ENCODE data around the gene COL4A5.
"Not testable (repeated sequence)": the region's sequence is repeated elsewhere in the genome, so short reads cannot be mapped to it uniquely, and the experiment has no call there.

Gene COL4A5

GRCh38 chrX:108481528-108481927 lies 41.9 kb downstream of the COL4A5 start:
- H4K8ac ChIP-seq (ENCODE audit: low read depth, low read length); H2BK120ac ChIP-seq (ENCODE audit: low read depth, low read length); H3K18ac ChIP-seq (ENCODE audit: low read length); H3K9ac ChIP-seq (ENCODE audit: low read depth, low read length, poor library complexity); H3K4me3 ChIP-seq (ENCODE audit: low read length in 2 of 2); H2AFZ ChIP-seq (ENCODE audit: low read length); H3K36me3 ChIP-seq (replicated peaks in 1 of 2; ENCODE audit: control insufficient read depth in 2 of 2, insufficient read depth in 2 of 2, low read length in 2 of 2); DNase-seq (ENCODE audit: low spot score); H3K14ac ChIP-seq (ENCODE audit: low read length); H3K27ac ChIP-seq (replicated peaks; ENCODE audit: low read length); H2BK5ac ChIP-seq (ENCODE audit: low read length); H3K27me3 ChIP-seq (ENCODE audit: control insufficient read depth in 3 of 3, insufficient read depth in 3 of 3, low read depth in 1 of 3, low read length in 3 of 3); H3K23ac ChIP-seq (ENCODE audit: low read depth, low read length, poor library complexity); H3K79me1 ChIP-seq (ENCODE audit: low read depth, low read length); H2AK5ac ChIP-seq (ENCODE audit: low read depth, low read length); H3K4me1 ChIP-seq (ENCODE audit: control insufficient read depth in 2 of 2, insufficient read depth in 1 of 2, low read depth in 1 of 2, low read length in 2 of 2); H2BK15ac ChIP-seq (ENCODE audit: low read length); H3K4ac ChIP-seq (ENCODE audit: low read length); H2BK12ac ChIP-seq (ENCODE audit: low read length); H4K91ac ChIP-seq (ENCODE audit: low read depth, low read length, poor library complexity); H3K4me2 ChIP-seq (ENCODE audit: insufficient read depth, low read length, poor library complexity, severe bottlenecking): not testable (repeated sequence)
- no CpG with 5 or more reads among the region's 6 CpGs for WGBS, 2 donors (ENCODE audit: extremely low coverage in 2 of 2, insufficient read length in 2 of 2, insufficient replicate concordance in 1 of 2)
- H3K9me3 ChIP-seq (replicated peaks in 1 of 2; ENCODE audit: control insufficient read depth in 2 of 2, insufficient read depth in 1 of 2, low read depth in 1 of 2, low read length in 2 of 2): peaks cover 0 to 20% of the 10 kb centered on the region in 2 donors

DNA sequence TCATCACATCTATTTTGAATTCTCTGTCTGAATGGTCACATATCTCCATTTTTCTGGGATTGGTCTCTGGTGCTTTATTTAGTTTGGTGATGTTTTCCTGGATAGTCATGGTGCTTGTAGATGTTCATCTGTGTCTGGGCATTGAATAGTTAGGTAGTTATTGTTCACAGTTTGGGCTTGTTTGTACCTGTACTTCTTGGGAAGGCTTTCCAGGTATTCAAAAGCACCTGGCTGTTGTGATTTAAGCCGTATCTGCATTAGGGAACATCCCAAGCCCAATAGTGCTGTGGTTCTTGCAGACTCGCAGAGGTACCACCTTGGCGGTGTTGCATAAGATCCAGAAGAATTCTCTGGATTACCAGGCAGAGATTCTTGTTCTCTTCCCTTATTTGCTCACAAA lies 44.6 kb downstream of the COL4A5 start:
- no peaks in the 10 kb centered on the region for H3K4me1 ChIP-seq (ENCODE audit: control insufficient read depth in 2 of 2, insufficient read depth in 1 of 2, low read depth in 1 of 2, low read length in 2 of 2)
- peaks cover 0 to 20% of the 10 kb centered on the region in 2 donors for H3K9me3 ChIP-seq (replicated peaks in 1 of 2; ENCODE audit: control insufficient read depth in 2 of 2, insufficient read depth in 1 of 2, low read depth in 1 of 2, low read length in 2 of 2)
- no peak overlapping the region for H3K14ac ChIP-seq (ENCODE audit: low read length)
- H3K4me3 ChIP-seq (ENCODE audit: low read length in 2 of 2): no peak overlapping the region
- no CpG with 5 or more reads among the region's 3 CpGs for WGBS, 2 donors (ENCODE audit: extremely low coverage in 2 of 2, insufficient read length in 2 of 2, insufficient replicate concordance in 1 of 2)
- H2AK5ac ChIP-seq (ENCODE audit: low read depth, low read length): no peak overlapping the region
- no peak overlapping the region for H2BK120ac ChIP-seq (ENCODE audit: low read depth, low read length)
- H2BK15ac ChIP-seq (ENCODE audit: low read length): no peak overlapping the region
- H3K4me2 ChIP-seq (ENCODE audit: insufficient read depth, low read length, poor library complexity, severe bottlenecking): no peak overlapping the region
- H3K27ac ChIP-seq (replicated peaks; ENCODE audit: low read length): no peak overlapping the region
- H3K9ac ChIP-seq (ENCODE audit: low read depth, low read length, poor library complexity): no peak overlapping the region
- peaks cover 0 to 4% of the 10 kb centered on the region in 2 donors for H3K36me3 ChIP-seq (replicated peaks in 1 of 2; ENCODE audit: control insufficient read depth in 2 of 2, insufficient read depth in 2 of 2, low read length in 2 of 2)
- DNase-seq (ENCODE audit: low spot score): no peak
- no peak overlapping the region for H2BK5ac ChIP-seq (ENCODE audit: low read length)
- H2AFZ ChIP-seq (ENCODE audit: low read length): no peak overlapping the region
- H3K4ac ChIP-seq (ENCODE audit: low read length): no peak overlapping the region
- no peaks in the 10 kb centered on the region for H3K79me1 ChIP-seq (ENCODE audit: low read depth, low read length)
- no peaks in the 10 kb centered on the region for H3K27me3 ChIP-seq (ENCODE audit: control insufficient read depth in 3 of 3, insufficient read depth in 3 of 3, low read depth in 1 of 3, low read length in 3 of 3)
- H2BK12ac ChIP-seq (ENCODE audit: low read length): no peak overlapping the region
- H3K18ac ChIP-seq (ENCODE audit: low read length): no peak overlapping the region
- no peak overlapping the region for H3K23ac ChIP-seq (ENCODE audit: low read depth, low read length, poor library complexity)
- no peak overlapping the region for H4K91ac ChIP-seq (ENCODE audit: low read depth, low read length, poor library complexity)
- no peak overlapping the region for H4K8ac ChIP-seq (ENCODE audit: low read depth, low read length)

- Histone ChIP-seq H2BK120ac (ENCODE audit: low read depth, low read length) (no peak overlapping the region), H3K23ac (ENCODE audit: low read depth, low read length, poor library complexity) (no peak overlapping the region), H2AK5ac (ENCODE audit: low read depth, low read length) (no peak overlapping the region), H2BK12ac (ENCODE audit: low read length) (no peak overlapping the region), H3K79me1 (ENCODE audit: low read depth, low read length) (no peaks in the 10 kb centered on the region), H4K8ac (ENCODE audit: low read depth, low read length) (no peak overlapping the region), H3K4ac (ENCODE audit: low read length) (no peak overlapping the region), H3K14ac (ENCODE audit: low read length) (no peak overlapping the region), H2AFZ (ENCODE audit: low read length) (no peak overlapping the region), H3K27me3 (ENCODE audit: control insufficient read depth in 3 of 3, insufficient read depth in 3 of 3, low read depth in 1 of 3, low read length in 3 of 3) (no peaks in the 10 kb centered on the region), H3K9ac (ENCODE audit: low read depth, low read length, poor library complexity) (no peak overlapping the region), H3K18ac (ENCODE audit: low read length) (no peak overlapping the region), H3K4me3 (ENCODE audit: low read length in 2 of 2) (no peak overlapping the region), H3K9me3 (replicated peaks in 1 of 2; ENCODE audit: control insufficient read depth in 2 of 2, insufficient read depth in 1 of 2, low read depth in 1 of 2, low read length in 2 of 2) (peaks cover 0 to 16% of the 10 kb centered on the region in 2 donors), H2BK15ac (ENCODE audit: low read length) (no peak overlapping the region), H4K91ac (ENCODE audit: low read depth, low read length, poor library complexity) (no peak overlapping the region), H3K4me1 (ENCODE audit: control insufficient read depth in 2 of 2, insufficient read depth in 1 of 2, low read depth in 1 of 2, low read length in 2 of 2) (no peaks in the 10 kb centered on the region), H3K36me3 (replicated peaks in 1 of 2; ENCODE audit: control insufficient read depth in 2 of 2, insufficient read depth in 2 of 2, low read length in 2 of 2) (peaks cover 0 to 4% of the 10 kb centered on the region in 2 donors), H3K27ac (replicated peaks; ENCODE audit: low read length) (no peak overlapping the region), H2BK5ac (ENCODE audit: low read length) (no peak overlapping the region), H3K4me2 (ENCODE audit: insufficient read depth, low read length, poor library complexity, severe bottlenecking) (no peak overlapping the region)
- WGBS, 2 donors (ENCODE audit: extremely low coverage in 2 of 2, insufficient read length in 2 of 2, insufficient replicate concordance in 1 of 2): no CpG with 5 or more reads among the region's 2 CpGs
- no peak for DNase-seq (ENCODE audit: low spot score)
Measured at GRCh38 chrX:108485960-108486359, 46.3 kb downstream of the COL4A5 start.

DNA sequence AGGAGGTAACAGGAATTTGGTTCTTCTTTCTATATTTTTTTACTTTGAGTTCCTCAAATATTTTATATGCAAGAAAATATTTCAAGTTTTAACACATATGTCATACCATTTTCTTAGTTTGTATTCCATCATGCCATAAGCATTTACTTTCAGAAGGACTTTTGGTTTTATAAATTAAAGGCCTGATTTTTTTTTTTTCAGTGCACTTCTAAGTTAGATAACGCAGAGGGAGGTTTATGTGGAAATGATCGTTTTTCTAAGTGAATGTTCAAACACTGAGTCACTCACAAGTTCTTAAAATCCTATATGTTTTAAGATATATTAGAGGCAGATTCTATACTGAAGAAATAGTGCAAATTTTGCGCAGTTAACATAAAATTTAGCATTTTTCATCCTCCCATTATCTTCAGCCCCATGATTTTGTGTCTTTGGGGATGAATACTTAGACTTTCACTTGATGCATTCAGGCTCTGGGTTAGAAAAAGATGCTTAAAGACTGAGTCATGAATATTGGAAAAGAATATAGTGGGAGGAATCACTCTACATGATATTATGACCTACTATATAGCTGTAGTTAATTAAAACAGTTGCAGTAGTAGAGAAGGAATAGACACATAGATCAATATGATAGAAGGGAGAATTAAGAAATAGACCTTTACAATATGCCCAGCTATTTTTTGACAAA lies 54.9 kb downstream of the COL4A5 start:
- no peaks in the 10 kb centered on the region for H3K9me3 ChIP-seq (replicated peaks in 1 of 2; ENCODE audit: control insufficient read depth in 2 of 2, insufficient read depth in 1 of 2, low read depth in 1 of 2, low read length in 2 of 2)
- H3K36me3 ChIP-seq (replicated peaks in 1 of 2; ENCODE audit: control insufficient read depth in 2 of 2, insufficient read depth in 2 of 2, low read length in 2 of 2): no peaks in the 10 kb centered on the region
- no peak overlapping the region for H3K14ac ChIP-seq (ENCODE audit: low read length)
- no CpG with 5 or more reads among the region's 3 CpGs for WGBS, 2 donors (ENCODE audit: extremely low coverage in 2 of 2, insufficient read length in 2 of 2, insufficient replicate concordance in 1 of 2)
- H3K4me2 ChIP-seq (ENCODE audit: insufficient read depth, low read length, poor library complexity, severe bottlenecking): no peak overlapping the region
- no peak for DNase-seq (ENCODE audit: low spot score)
- H3K4ac ChIP-seq (ENCODE audit: low read length): no peak overlapping the region
- H2BK5ac ChIP-seq (ENCODE audit: low read length): no peak overlapping the region
- no peak overlapping the region for H2BK120ac ChIP-seq (ENCODE audit: low read depth, low read length)
- H4K91ac ChIP-seq (ENCODE audit: low read depth, low read length, poor library complexity): no peak overlapping the region
- no peak overlapping the region for H2AK5ac ChIP-seq (ENCODE audit: low read depth, low read length)
- no peak overlapping the region for H3K23ac ChIP-seq (ENCODE audit: low read depth, low read length, poor library complexity)
- no peaks in the 10 kb centered on the region for H3K27me3 ChIP-seq (ENCODE audit: control insufficient read depth in 3 of 3, insufficient read depth in 3 of 3, low read depth in 1 of 3, low read length in 3 of 3)
- no peak overlapping the region for H3K18ac ChIP-seq (ENCODE audit: low read length)
- no peaks in the 10 kb centered on the region for H3K4me1 ChIP-seq (ENCODE audit: control insufficient read depth in 2 of 2, insufficient read depth in 1 of 2, low read depth in 1 of 2, low read length in 2 of 2)
- H3K4me3 ChIP-seq (ENCODE audit: low read length in 2 of 2): no peak overlapping the region
- H3K9ac ChIP-seq (ENCODE audit: low read depth, low read length, poor library complexity): no peak overlapping the region
- H3K79me1 ChIP-seq (ENCODE audit: low read depth, low read length): peaks cover 2% of the 10 kb centered on the region
- no peak overlapping the region for H2BK15ac ChIP-seq (ENCODE audit: low read length)
- H4K8ac ChIP-seq (ENCODE audit: low read depth, low read length): no peak overlapping the region
- no peak overlapping the region for H2AFZ ChIP-seq (ENCODE audit: low read length)
- no peak overlapping the region for H2BK12ac ChIP-seq (ENCODE audit: low read length)
- no peak overlapping the region for H3K27ac ChIP-seq (replicated peaks; ENCODE audit: low read length)
